ENCODE results near the gene CCDC91. TPM values are rescaled to one million over a fixed set of nuclear protein-coding genes. Genes with fewer than 3 reads are reported as not detected.
A peak's percentile ranks its signal among the peaks of the same experiment; 100 is the strongest.
"Not testable (repeated sequence)": the region's sequence is repeated elsewhere in the genome, so short reads cannot be mapped to it uniquely, and the experiment has no call there.

Gene CCDC91
- total and polyA plus RNA-seq, 4 donors: 19.8 to 30.1 (median 28.7) TPM

GRCh38 chr12:28328967-28329366 lies 138.7 kb downstream of the CCDC91 start:
- ATAC-seq (ENCODE audit: low FRiP score) (no peak), DNase-seq (no peak)
- peaks cover 0 to 2% of the 10 kb centered on the region in 2 donors for H3K4me1 ChIP-seq (ENCODE audit: control insufficient read depth in 1 of 2, insufficient read depth in 2 of 2, low read length in 2 of 2)
- no peaks in the 10 kb centered on the region for H3K36me3 ChIP-seq (ENCODE audit: control insufficient read depth in 1 of 2, insufficient read depth in 2 of 2, low read length in 1 of 2)
- intact Hi-C loops (cut with DNase I): no loop called here
- no peaks in the 10 kb centered on the region for H3K27me3 ChIP-seq (ENCODE audit: control insufficient read depth in 1 of 2, insufficient read depth in 2 of 2, low read length in 1 of 2)
- WGBS, 2 donors: 75 to 92% methylated on average over 2 of the region's 2 CpGs
- no peaks in the 10 kb centered on the region for H3K9me3 ChIP-seq (ENCODE audit: control insufficient read depth, low read length)
- H3K4me3 ChIP-seq (ENCODE audit: low read length in 2 of 2): no peak overlapping the region
- no peak overlapping the region for H3K27ac ChIP-seq (ENCODE audit: low read depth in 1 of 2, low read length in 2 of 2)

GRCh38 chr12:28329727-28330126 lies 139.5 kb downstream of the CCDC91 start:
- H3K4me3 ChIP-seq (ENCODE audit: low read length in 2 of 2); intact Hi-C loops (cut with DNase I): not testable (repeated sequence)
- 97 to 99% methylated on average over 2 of the region's 2 CpGs for WGBS, 2 donors

DNA sequence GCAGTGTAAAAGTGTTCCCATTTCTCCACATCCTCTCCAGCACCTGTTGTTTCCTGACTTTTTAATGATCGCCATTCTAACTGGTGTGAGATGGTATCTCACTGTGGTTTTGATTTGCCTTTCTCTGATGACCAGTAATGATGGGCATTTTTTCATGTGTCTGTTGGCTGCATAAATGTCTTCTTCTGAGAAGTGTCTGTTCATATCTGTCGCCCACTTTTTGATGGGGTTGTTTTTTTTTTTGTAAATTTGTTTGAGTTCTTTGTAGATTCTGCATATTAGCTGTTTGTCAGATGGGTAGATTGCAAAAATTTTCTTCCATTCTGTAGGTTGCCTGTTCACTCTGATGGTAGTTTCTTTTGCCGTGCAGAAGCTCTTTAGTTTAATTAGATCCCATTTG lies 140.0 kb downstream of the CCDC91 start:
- WGBS, 2 donors: 90 to 97% methylated on average over 3 of the region's 3 CpGs
- H3K4me1 ChIP-seq (ENCODE audit: control insufficient read depth in 1 of 2, insufficient read depth in 2 of 2, low read length in 2 of 2); intact Hi-C loops (cut with DNase I): not testable (repeated sequence)

More at GRCh38 chr12:28329727-28330126, 139.5 kb downstream of the CCDC91 start:
- not testable (repeated sequence) for H3K27ac ChIP-seq (ENCODE audit: low read depth in 1 of 2, low read length in 2 of 2); H3K4me1 ChIP-seq (ENCODE audit: control insufficient read depth in 1 of 2, insufficient read depth in 2 of 2, low read length in 2 of 2); ATAC-seq (ENCODE audit: low FRiP score); H3K36me3 ChIP-seq (ENCODE audit: control insufficient read depth in 1 of 2, insufficient read depth in 2 of 2, low read length in 1 of 2); H3K9me3 ChIP-seq (ENCODE audit: control insufficient read depth, low read length); DNase-seq; H3K27me3 ChIP-seq (ENCODE audit: control insufficient read depth in 1 of 2, insufficient read depth in 2 of 2, low read length in 1 of 2)

GRCh38 chr12:28331130-28331529 lies 140.9 kb downstream of the CCDC91 start:
- 57 to 59% methylated on average over 3 of the region's 3 CpGs for WGBS, 2 donors
- no peaks in the 10 kb centered on the region for H3K27me3 ChIP-seq (ENCODE audit: control insufficient read depth in 1 of 2, insufficient read depth in 2 of 2, low read length in 1 of 2)
- intact Hi-C loops (cut with DNase I): no loop called here

More for the DNA sequence above, 140.0 kb downstream of the CCDC91 start:
- not testable (repeated sequence) for H3K27me3 ChIP-seq (ENCODE audit: control insufficient read depth in 1 of 2, insufficient read depth in 2 of 2, low read length in 1 of 2); H3K36me3 ChIP-seq (ENCODE audit: control insufficient read depth in 1 of 2, insufficient read depth in 2 of 2, low read length in 1 of 2); DNase-seq; H3K9me3 ChIP-seq (ENCODE audit: control insufficient read depth, low read length); H3K27ac ChIP-seq (ENCODE audit: low read depth in 1 of 2, low read length in 2 of 2); H3K4me3 ChIP-seq (ENCODE audit: low read length in 2 of 2); ATAC-seq (ENCODE audit: low FRiP score)

DNA sequence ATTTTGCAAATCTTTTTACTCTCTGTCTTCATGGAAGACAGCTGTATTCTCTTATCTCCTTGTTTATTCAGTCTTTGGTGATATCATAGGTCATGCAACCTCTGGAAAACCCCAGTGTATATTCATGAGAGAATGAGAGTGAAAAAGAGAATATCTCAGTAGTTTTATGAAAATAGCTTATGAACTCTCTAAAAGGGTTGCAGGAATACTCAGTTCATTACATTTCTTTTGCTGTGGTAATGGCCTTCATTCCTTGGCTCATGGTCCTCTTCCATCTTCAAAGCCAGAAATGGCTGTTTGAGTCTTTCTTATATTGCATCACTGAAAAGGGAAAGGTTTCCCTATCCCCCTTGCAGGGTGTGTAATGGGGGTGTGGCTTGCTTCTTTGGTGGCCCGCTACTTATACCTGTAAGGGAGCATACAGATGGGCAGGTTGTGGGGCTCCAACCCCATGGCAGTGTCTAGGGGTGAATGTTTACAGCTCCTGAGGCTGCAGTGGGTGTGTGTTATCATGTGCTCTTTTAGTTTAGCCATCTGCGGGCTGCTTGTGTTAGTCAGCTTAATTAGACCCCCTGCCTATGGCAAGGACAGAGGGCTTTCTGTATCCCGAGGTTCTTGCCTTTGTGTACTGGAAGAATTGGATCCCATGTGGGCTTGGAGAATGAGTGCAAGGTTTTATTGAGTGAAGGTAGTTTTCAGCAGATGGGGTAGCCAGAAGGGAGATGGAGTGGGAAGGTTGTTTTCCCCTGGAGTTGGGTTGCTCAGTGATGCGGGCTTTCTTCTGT lies 150.2 kb downstream of the CCDC91 start:
- Histone ChIP-seq H3K27ac (ENCODE audit: low read depth in 1 of 2, low read length in 2 of 2) (no peak overlapping the region), H3K4me3 (ENCODE audit: low read length in 2 of 2) (no peak overlapping the region), H3K36me3 (ENCODE audit: control insufficient read depth in 1 of 2, insufficient read depth in 2 of 2, low read length in 1 of 2) (no peaks in the 10 kb centered on the region), H3K4me1 (ENCODE audit: control insufficient read depth in 1 of 2, insufficient read depth in 2 of 2, low read length in 2 of 2) (no peaks in the 10 kb centered on the region), H3K27me3 (ENCODE audit: control insufficient read depth in 1 of 2, insufficient read depth in 2 of 2, low read length in 1 of 2) (no peaks in the 10 kb centered on the region), H3K9me3 (ENCODE audit: control insufficient read depth, low read length) (no peaks in the 10 kb centered on the region)
- 85 to 86% methylated on average over 4 of the region's 4 CpGs for WGBS, 2 donors
- peak in 1 of 2 donors; percentile 34 for DNase-seq
- intact Hi-C loops (cut with DNase I): no loop called here
- ATAC-seq (ENCODE audit: low FRiP score): no peak

More at GRCh38 chr12:28331130-28331529, 140.9 kb downstream of the CCDC91 start:
- H3K27ac ChIP-seq (ENCODE audit: low read depth in 1 of 2, low read length in 2 of 2): no peak overlapping the region
- no peaks in the 10 kb centered on the region for H3K9me3 ChIP-seq (ENCODE audit: control insufficient read depth, low read length)
- no peak overlapping the region for H3K4me3 ChIP-seq (ENCODE audit: low read length in 2 of 2)
- DNase-seq (no peak), ATAC-seq (ENCODE audit: low FRiP score) (no peak)
- H3K36me3 ChIP-seq (ENCODE audit: control insufficient read depth in 1 of 2, insufficient read depth in 2 of 2, low read length in 1 of 2): no peaks in the 10 kb centered on the region
- H3K4me1 ChIP-seq (ENCODE audit: control insufficient read depth in 1 of 2, insufficient read depth in 2 of 2, low read length in 2 of 2): peaks cover 0 to 4% of the 10 kb centered on the region in 2 donors

DNA sequence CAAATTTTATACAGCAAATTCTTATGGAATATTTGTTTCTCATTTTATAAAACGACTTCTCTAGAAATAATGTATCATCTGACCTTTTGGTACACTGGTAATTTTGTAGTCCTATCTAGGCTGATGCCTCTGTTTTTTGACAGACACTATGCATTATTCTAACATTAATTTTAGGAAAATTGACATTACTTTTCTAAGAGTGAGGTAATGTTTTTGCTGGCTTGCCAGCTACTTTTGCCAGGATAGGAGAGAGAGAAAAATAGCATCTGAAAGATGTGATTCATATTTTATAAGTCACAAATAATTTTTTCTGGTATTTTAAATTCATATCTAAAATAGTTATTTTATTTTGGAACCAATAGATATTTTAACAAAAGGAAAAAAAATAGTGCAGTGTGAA lies 153.5 kb downstream of the CCDC91 start:
- no peak overlapping the region for H3K4me3 ChIP-seq (ENCODE audit: low read length in 2 of 2)
- DNase-seq: no peak
- no peaks in the 10 kb centered on the region for H3K27me3 ChIP-seq (ENCODE audit: control insufficient read depth in 1 of 2, insufficient read depth in 2 of 2, low read length in 1 of 2)
- H3K27ac ChIP-seq (ENCODE audit: low read depth in 1 of 2, low read length in 2 of 2): no peak overlapping the region
- intact Hi-C loops (cut with DNase I): no loop called here
- no peaks in the 10 kb centered on the region for H3K36me3 ChIP-seq (ENCODE audit: control insufficient read depth in 1 of 2, insufficient read depth in 2 of 2, low read length in 1 of 2)
- H3K4me1 ChIP-seq (ENCODE audit: control insufficient read depth in 1 of 2, insufficient read depth in 2 of 2, low read length in 2 of 2): no peaks in the 10 kb centered on the region
- ATAC-seq (ENCODE audit: low FRiP score): no peak
- H3K9me3 ChIP-seq (ENCODE audit: control insufficient read depth, low read length): no peaks in the 10 kb centered on the region
- WGBS, 2 donors: 23 to 24% methylated on average over 1 of the region's 1 CpG

GRCh38 chr12:28346567-28346966 lies 156.3 kb downstream of the CCDC91 start:
- ATAC-seq (ENCODE audit: low FRiP score): no peak
- Histone ChIP-seq H3K4me3 (ENCODE audit: low read length in 2 of 2) (no peak overlapping the region), H3K4me1 (ENCODE audit: control insufficient read depth in 1 of 2, insufficient read depth in 2 of 2, low read length in 2 of 2) (no peaks in the 10 kb centered on the region), H3K9me3 (ENCODE audit: control insufficient read depth, low read length) (no peaks in the 10 kb centered on the region), H3K27ac (ENCODE audit: low read depth in 1 of 2, low read length in 2 of 2) (no peak overlapping the region), H3K36me3 (ENCODE audit: control insufficient read depth in 1 of 2, insufficient read depth in 2 of 2, low read length in 1 of 2) (no peaks in the 10 kb centered on the region), H3K27me3 (ENCODE audit: control insufficient read depth in 1 of 2, insufficient read depth in 2 of 2, low read length in 1 of 2) (peaks cover 0 to 1% of the 10 kb centered on the region in 2 donors)
- intact Hi-C loops (cut with DNase I): no loop called here
- DNase-seq: no peak
- WGBS, 2 donors: 93 to 94% methylated on average over 2 of the region's 2 CpGs

GRCh38 chr12:28349196-28349595 lies 158.9 kb downstream of the CCDC91 start:
- Histone ChIP-seq H3K4me3 (ENCODE audit: low read length in 2 of 2) (no peak overlapping the region), H3K4me1 (ENCODE audit: control insufficient read depth in 1 of 2, insufficient read depth in 2 of 2, low read length in 2 of 2) (no peaks in the 10 kb centered on the region), H3K27me3 (ENCODE audit: control insufficient read depth in 1 of 2, insufficient read depth in 2 of 2, low read length in 1 of 2) (peaks cover 0 to 1% of the 10 kb centered on the region in 2 donors), H3K9me3 (ENCODE audit: control insufficient read depth, low read length) (no peaks in the 10 kb centered on the region), H3K27ac (ENCODE audit: low read depth in 1 of 2, low read length in 2 of 2) (no peak overlapping the region), H3K36me3 (ENCODE audit: control insufficient read depth in 1 of 2, insufficient read depth in 2 of 2, low read length in 1 of 2) (peaks cover 2 to 6% of the 10 kb centered on the region in 2 donors)
- DNase-seq (no peak), ATAC-seq (ENCODE audit: low FRiP score) (no peak)
- 96 to 97% methylated on average over 2 of the region's 2 CpGs for WGBS, 2 donors
- intact Hi-C loops (cut with DNase I): no loop called here

DNA sequence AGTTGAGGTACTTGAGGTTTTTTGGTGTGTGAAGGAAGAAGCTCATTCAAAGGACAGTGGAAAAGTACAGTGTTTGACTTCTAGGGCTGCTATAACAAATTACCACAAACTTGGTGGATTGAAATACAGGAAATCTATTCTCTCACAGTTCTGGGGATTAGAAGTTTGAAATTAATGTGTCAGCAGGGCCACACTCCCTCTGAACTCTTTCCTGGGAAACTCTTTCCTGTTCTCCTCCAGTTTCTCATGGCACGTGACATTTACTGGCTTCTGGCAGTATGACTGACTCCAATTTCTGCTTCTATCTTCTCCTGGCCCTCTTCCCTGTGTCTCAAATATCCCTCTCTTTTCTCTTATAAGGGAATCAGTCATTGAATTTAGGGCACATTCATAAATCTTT lies 160.2 kb downstream of the CCDC91 start:
- 55 to 63% methylated on average over 1 of the region's 1 CpG for WGBS, 2 donors
- no peak for ATAC-seq (ENCODE audit: low FRiP score)

More for the DNA sequence above, 160.2 kb downstream of the CCDC91 start:
- peaks cover 0 to 1% of the 10 kb centered on the region in 2 donors for H3K27me3 ChIP-seq (ENCODE audit: control insufficient read depth in 1 of 2, insufficient read depth in 2 of 2, low read length in 1 of 2)
- DNase-seq: no peak
- no peaks in the 10 kb centered on the region for H3K9me3 ChIP-seq (ENCODE audit: control insufficient read depth, low read length)
- peaks cover 2 to 6% of the 10 kb centered on the region in 2 donors for H3K36me3 ChIP-seq (ENCODE audit: control insufficient read depth in 1 of 2, insufficient read depth in 2 of 2, low read length in 1 of 2)
- H3K4me1 ChIP-seq (ENCODE audit: control insufficient read depth in 1 of 2, insufficient read depth in 2 of 2, low read length in 2 of 2): no peaks in the 10 kb centered on the region
- H3K4me3 ChIP-seq (ENCODE audit: low read length in 2 of 2): no peak overlapping the region
- intact Hi-C loops (cut with DNase I): no loop called here
- H3K27ac ChIP-seq (ENCODE audit: low read depth in 1 of 2, low read length in 2 of 2): no peak overlapping the region
